Activated CD8-positive, alpha-beta memory T cell treated with anti-CD3 and anti-CD28 coated beads, Interleukin-2, amount 10 ng/mL, durations not matched to agents 7 days and 5 days (primary cell): Measurements from ENCODE around the gene SRMS. TPM values are rescaled to one million over a fixed set of nuclear protein-coding genes. Genes with fewer than 3 reads are reported as not detected.

Source experiments
- ATAC-seq: fragments of 150-1000 bp; cut with Tn5 transposase; one replicate; pipeline ENCODE4 v1.10.0; 2021; ENCODE audit warnings: moderate library complexity
- CTCF ChIA-PET: fragments of 350-600 bp; sonication (Branson Sonifier 250); formaldehyde crosslinking; loops from one replicate; lab custom pipeline; 2021; ENCODE audit warnings: antibody characterized with exemption; lab: Charles Lee
- DNase-seq: peaks from one replicate; pipeline ENCODE4 v3.0.0-alpha.2; 2020
- H3K27ac Mint-ChIP-seq: one replicate; pipeline ENCODE4 v1.8.0; 2021; ENCODE audit warnings: mild to moderate bottlenecking, mixed read lengths
- H3K27me3 Mint-ChIP-seq: one replicate; pipeline ENCODE4 v1.8.0; 2021; ENCODE audit warnings: mixed read lengths
- H3K36me3 Mint-ChIP-seq: one replicate; pipeline ENCODE4 v1.8.0; 2021; ENCODE audit warnings: mild to moderate bottlenecking, mixed read lengths
- H3K4me1 Mint-ChIP-seq: one replicate; pipeline ENCODE4 v1.8.0; 2021; ENCODE audit warnings: mixed read lengths
- H3K4me3 Mint-ChIP-seq: one replicate; pipeline ENCODE4 v1.8.0; 2021; ENCODE audit warnings: mild to moderate bottlenecking, moderate library complexity, mixed read lengths
- H3K9me3 Mint-ChIP-seq: one replicate; pipeline ENCODE4 v1.8.0; 2022; ENCODE audit warnings: low read depth, mixed read lengths
- total RNA-seq, 2 experiments: library from RNA; stranded (reverse); gene quantifications; one replicate each; pipeline ENCODE4 v1.2.3, GENCODE V29; 2021

The SRMS gene
- total RNA-seq, 2 experiments from 2014 or later, result not detected

- no peak for ATAC-seq
- H3K27me3 Mint-ChIP-seq, result peaks cover 30% of the 10 kb centered on the region
- CTCF ChIA-PET, result no interaction called here
Measured at GRCh38 chr20:63548542-63548941, 993 bp upstream of the SRMS start.

GRCh38 chr20:63546956-63547724 lies 409 bp downstream of the SRMS start:
- CTCF ChIA-PET, result interaction anchor here (1.2 kb wide), 1 partner anchor 9 kb away, joined by 8 read pairs; the partner anchor contains the start of gene PTK6
- no peak overlapping the region for H3K27ac Mint-ChIP-seq
- no peak for ATAC-seq

More at GRCh38 chr20:63548542-63548941, 993 bp upstream of the SRMS start:
- Mint-ChIP-seq H3K9me3 (no peaks in the 10 kb centered on the region), H3K4me1 (peaks cover 14% of the 10 kb centered on the region), H3K36me3 (no peaks in the 10 kb centered on the region), H3K27ac (no peak overlapping the region), H3K4me3 (no peak overlapping the region)
- no peak for DNase-seq

GRCh38 chr20:63546256-63546955 lies 1.1 kb downstream of the SRMS start:
- CTCF ChIA-PET, result interaction anchor here (1.0 to 1.2 kb wide), 2 partner anchors 8 to 95 kb away, joined by 3 to 8 read pairs; partner anchors contain the start of gene PTK6
- Mint-ChIP-seq H3K27me3 (peaks cover 28% of the 10 kb centered on the region), H3K27ac (no peak overlapping the region), H3K36me3 (no peaks in the 10 kb centered on the region), H3K4me3 (no peak overlapping the region), H3K4me1 (no peaks in the 10 kb centered on the region), H3K9me3 (no peaks in the 10 kb centered on the region)
- ATAC-seq, result no peak
- no peak for DNase-seq

More at GRCh38 chr20:63546956-63547724, 409 bp downstream of the SRMS start:
- peaks cover 2% of the 10 kb centered on the region for H3K4me1 Mint-ChIP-seq
- no peaks in the 10 kb centered on the region for H3K36me3 Mint-ChIP-seq
- H3K4me3 Mint-ChIP-seq, result no peak overlapping the region
- no peaks in the 10 kb centered on the region for H3K9me3 Mint-ChIP-seq
- peaks cover 28% of the 10 kb centered on the region for H3K27me3 Mint-ChIP-seq
- no peak for DNase-seq

GRCh38 chr20:63545814-63546213 lies 1.7 kb downstream of the SRMS start:
- H3K27ac Mint-ChIP-seq, result no peak overlapping the region
- DNase-seq (no peak), ATAC-seq (no peak)
- no peaks in the 10 kb centered on the region for H3K4me1 Mint-ChIP-seq
- H3K36me3 Mint-ChIP-seq, result no peaks in the 10 kb centered on the region
- CTCF ChIA-PET, result interaction anchor here (1.0 to 1.2 kb wide), 2 partner anchors 8 to 96 kb away, joined by 3 to 8 read pairs; partner anchors contain the start of gene PTK6
- no peak overlapping the region for H3K4me3 Mint-ChIP-seq
- H3K27me3 Mint-ChIP-seq, result peaks cover 25% of the 10 kb centered on the region
- H3K9me3 Mint-ChIP-seq, result no peaks in the 10 kb centered on the region

GRCh38 chr20:63544958-63545516 lies 2.5 kb downstream of the SRMS start:
- Mint-ChIP-seq H3K36me3 (no peaks in the 10 kb centered on the region), H3K4me3 (no peak overlapping the region), H3K27ac (no peak overlapping the region), H3K27me3 (peaks cover 19% of the 10 kb centered on the region), H3K9me3 (no peaks in the 10 kb centered on the region), H3K4me1 (no peaks in the 10 kb centered on the region)
- DNase-seq (no peak), ATAC-seq (no peak)
- CTCF ChIA-PET, result no interaction called here

GRCh38 chr20:63544241-63544957 lies 3.1 kb downstream of the SRMS start:
- Mint-ChIP-seq H3K9me3 (no peaks in the 10 kb centered on the region), H3K27me3 (peaks cover 13% of the 10 kb centered on the region), H3K4me3 (no peak overlapping the region), H3K36me3 (no peaks in the 10 kb centered on the region), H3K27ac (no peak overlapping the region), H3K4me1 (no peaks in the 10 kb centered on the region)
- ATAC-seq (no peak), DNase-seq (no peak)
- CTCF ChIA-PET, result interaction anchor here (1.0 kb wide), 1 partner anchor 8 kb away, joined by 7 read pairs; no protein-coding TSS in a partner anchor

- CTCF ChIA-PET, result interaction anchor here (0.8 to 1.0 kb wide), 2 partner anchors 9 to 98 kb away, joined by 3 to 7 read pairs; no protein-coding TSS in a partner anchor
- no peak for DNase-seq
- Mint-ChIP-seq H3K27ac (no peak overlapping the region), H3K9me3 (no peaks in the 10 kb centered on the region), H3K4me3 (no peak overlapping the region), H3K36me3 (no peaks in the 10 kb centered on the region), H3K4me1 (peaks cover under 1% of the 10 kb centered on the region), H3K27me3 (peaks cover 10% of the 10 kb centered on the region)
- no peak for ATAC-seq
Measured at GRCh38 chr20:63543733-63544132, 3.8 kb downstream of the SRMS start.

- peaks cover 7% of the 10 kb centered on the region for H3K27me3 Mint-ChIP-seq
- ATAC-seq, result no peak
- no peak overlapping the region for H3K27ac Mint-ChIP-seq
- peaks cover 5% of the 10 kb centered on the region for H3K4me1 Mint-ChIP-seq
- no peaks in the 10 kb centered on the region for H3K9me3 Mint-ChIP-seq
- no peak for DNase-seq
- no peak overlapping the region for H3K4me3 Mint-ChIP-seq
- no peaks in the 10 kb centered on the region for H3K36me3 Mint-ChIP-seq
- CTCF ChIA-PET, result interaction anchor here (0.8 to 1.0 kb wide), 2 partner anchors 10 to 99 kb away, joined by 3 to 7 read pairs; no protein-coding TSS in a partner anchor
Measured at GRCh38 chr20:63543131-63543530, 4.4 kb downstream of the SRMS start.

- CTCF ChIA-PET, result interaction anchor here (1.0 kb wide), 1 partner anchor 99 kb away, joined by 6 read pairs; no protein-coding TSS in a partner anchor
- Mint-ChIP-seq H3K4me1 (peaks cover 7% of the 10 kb centered on the region), H3K4me3 (no peak overlapping the region), H3K27me3 (peaks cover 7% of the 10 kb centered on the region), H3K36me3 (no peaks in the 10 kb centered on the region), H3K27ac (no peak overlapping the region), H3K9me3 (no peaks in the 10 kb centered on the region)
- ATAC-seq (no peak), DNase-seq (no peak)
Measured at GRCh38 chr20:63542696-63543095, 4.9 kb downstream of the SRMS start.

GRCh38 chr20:63542031-63542559 lies 5.5 kb downstream of the SRMS start:
- DNase-seq (no peak), ATAC-seq (no peak)
- Mint-ChIP-seq H3K9me3 (no peaks in the 10 kb centered on the region), H3K4me1 (peaks cover 11% of the 10 kb centered on the region), H3K36me3 (no peaks in the 10 kb centered on the region), H3K27ac (no peak overlapping the region), H3K27me3 (peaks cover 7% of the 10 kb centered on the region), H3K4me3 (no peak overlapping the region)
- CTCF ChIA-PET, result interaction anchor here (1.0 kb wide), 1 partner anchor 100 kb away, joined by 6 read pairs; no protein-coding TSS in a partner anchor

- Mint-ChIP-seq H3K4me3 (no peak overlapping the region), H3K27me3 (peaks cover 7% of the 10 kb centered on the region)
- CTCF ChIA-PET, result no interaction called here
Measured at GRCh38 chr20:63541371-63541770, 6.2 kb downstream of the SRMS start.

GRCh38 chr20:63540417-63541186 lies 6.9 kb downstream of the SRMS start:
- no peak for ATAC-seq
- CTCF ChIA-PET, result no interaction called here

More at GRCh38 chr20:63541371-63541770, 6.2 kb downstream of the SRMS start:
- Mint-ChIP-seq H3K9me3 (no peaks in the 10 kb centered on the region), H3K4me1 (peaks cover 15% of the 10 kb centered on the region), H3K27ac (no peak overlapping the region), H3K36me3 (no peaks in the 10 kb centered on the region)
- ATAC-seq, result no peak
- DNase-seq, result no peak

More at GRCh38 chr20:63540417-63541186, 6.9 kb downstream of the SRMS start:
- Mint-ChIP-seq H3K27ac (no peak overlapping the region), H3K27me3 (peaks cover 6% of the 10 kb centered on the region), H3K9me3 (no peaks in the 10 kb centered on the region), H3K4me1 (peaks cover 16% of the 10 kb centered on the region), H3K36me3 (no peaks in the 10 kb centered on the region), H3K4me3 (no peak overlapping the region)
- no peak for DNase-seq
